Astrocyte (in vitro differentiated cells and primary cell): Measurements from ENCODE around the gene STARD8. TPM values are rescaled to one million over a fixed set of nuclear protein-coding genes. Genes with fewer than 3 reads are reported as not detected.

Experiments used
- DNase-seq: peaks from one replicate; pipeline ENCODE4 v3.0.0-alpha.2; 2010; ENCODE audit warnings: low read depth
- FAIRE-seq: peaks from 2 replicates; lab custom pipeline; 2011; peaks lifted over from hg19 to GRCh38; lab: Jason Lieb, UNC
- H2AFZ ChIP-seq: 2 replicates; pipeline ENCODE4 v1.6.0; 2012; ENCODE audit warnings: low read depth, low read length, inconsistent platforms
- H3K27ac ChIP-seq: 2 replicates; pipeline ENCODE4 v1.5.1; 2011; ENCODE audit warnings: low read depth, low read length, inconsistent platforms
- H3K27me3 ChIP-seq: 2 replicates; pipeline ENCODE4 v1.6.0; 2011; ENCODE audit warnings: low read length, inconsistent platforms; ENCODE audit not compliant: insufficient read depth
- H3K36me3 ChIP-seq: 2 replicates; pipeline ENCODE4 v1.5.1; 2011; ENCODE audit warnings: low read length, inconsistent platforms; ENCODE audit not compliant: insufficient read depth
- H3K4me1 ChIP-seq: 2 replicates; pipeline ENCODE4 v1.5.1; 2011; ENCODE audit warnings: low read length, inconsistent platforms; ENCODE audit not compliant: insufficient read depth
- H3K4me2 ChIP-seq: 2 replicates; pipeline ENCODE4 v1.6.0; 2012; ENCODE audit warnings: low read length, inconsistent platforms
- H3K4me3 ChIP-seq: 2 replicates; pipeline ENCODE4 v1.5.1; 2011; ENCODE audit warnings: low read depth, mild to moderate bottlenecking, low read length, inconsistent platforms; ENCODE audit not compliant: insufficient read depth
- H3K79me2 ChIP-seq: 2 replicates; pipeline ENCODE4 v1.6.0; 2012; ENCODE audit warnings: mild to moderate bottlenecking, low read length, inconsistent platforms; ENCODE audit not compliant: insufficient read depth
- H3K9ac ChIP-seq: 2 replicates; pipeline ENCODE4 v1.6.0; 2012; ENCODE audit warnings: mild to moderate bottlenecking, low read length, inconsistent platforms
- H3K9me3 ChIP-seq: 2 replicates; pipeline ENCODE4 v1.5.1; 2012; ENCODE audit warnings: low read depth, mild to moderate bottlenecking, low read length, inconsistent platforms; ENCODE audit not compliant: insufficient read depth
- H4K20me1 ChIP-seq: 2 replicates; pipeline ENCODE4 v1.6.0; 2012; ENCODE audit warnings: low read length, inconsistent platforms; ENCODE audit not compliant: insufficient read depth
- H3K27ac Mint-ChIP-seq: one replicate; pipeline ENCODE4 v1.8.0; 2021; ENCODE audit warnings: mild to moderate bottlenecking, mixed read lengths; ENCODE audit not compliant: unreplicated experiment
- H3K27me3 Mint-ChIP-seq: one replicate; pipeline ENCODE4 v1.8.0; 2021; ENCODE audit warnings: low read depth, mixed read lengths; ENCODE audit not compliant: unreplicated experiment
- H3K36me3 Mint-ChIP-seq: one replicate; pipeline ENCODE4 v1.8.0; 2021; ENCODE audit warnings: low read depth, mixed read lengths; ENCODE audit not compliant: unreplicated experiment
- H3K4me1 Mint-ChIP-seq: one replicate; pipeline ENCODE4 v1.8.0; 2021; ENCODE audit warnings: low read depth, mixed read lengths; ENCODE audit not compliant: unreplicated experiment
- H3K4me3 Mint-ChIP-seq: one replicate; pipeline ENCODE4 v1.8.0; 2021; ENCODE audit warnings: mild to moderate bottlenecking, moderate library complexity, mixed read lengths; ENCODE audit not compliant: unreplicated experiment
- H3K9me3 Mint-ChIP-seq: one replicate; pipeline ENCODE4 v1.8.0; 2021; ENCODE audit warnings: mild to moderate bottlenecking, mixed read lengths; ENCODE audit not compliant: unreplicated experiment
- EZH2 ChIP-seq: IDR thresholded peaks from 2 replicates; pipeline ENCODE4 v1.6.1; 2012; ENCODE audit warnings: mild to moderate bottlenecking, low read length, inconsistent platforms; ENCODE audit not compliant: insufficient read depth
- total RNA-seq: library from RNA; stranded (reverse); gene quantifications from 2 replicates; pipeline ENCODE4 v1.2.1, GENCODE V29; 2021
- TF ChIP-seq, protein P1 (sequence below): IDR thresholded peaks from 2 replicates; pipeline ENCODE4 v1.5.1; 2011; ENCODE audit warnings: low read depth, mild to moderate bottlenecking, inconsistent platforms, low read length, moderate library complexity; ENCODE audit not compliant: insufficient read depth

Gene STARD8
- total RNA-seq, 1 donor from 2014 or later, result 1.3 TPM

GRCh38 chrX:68697465-68698125, 50.1 kb downstream of the STARD8 start:
- TF ChIP-seq, protein P1, sequence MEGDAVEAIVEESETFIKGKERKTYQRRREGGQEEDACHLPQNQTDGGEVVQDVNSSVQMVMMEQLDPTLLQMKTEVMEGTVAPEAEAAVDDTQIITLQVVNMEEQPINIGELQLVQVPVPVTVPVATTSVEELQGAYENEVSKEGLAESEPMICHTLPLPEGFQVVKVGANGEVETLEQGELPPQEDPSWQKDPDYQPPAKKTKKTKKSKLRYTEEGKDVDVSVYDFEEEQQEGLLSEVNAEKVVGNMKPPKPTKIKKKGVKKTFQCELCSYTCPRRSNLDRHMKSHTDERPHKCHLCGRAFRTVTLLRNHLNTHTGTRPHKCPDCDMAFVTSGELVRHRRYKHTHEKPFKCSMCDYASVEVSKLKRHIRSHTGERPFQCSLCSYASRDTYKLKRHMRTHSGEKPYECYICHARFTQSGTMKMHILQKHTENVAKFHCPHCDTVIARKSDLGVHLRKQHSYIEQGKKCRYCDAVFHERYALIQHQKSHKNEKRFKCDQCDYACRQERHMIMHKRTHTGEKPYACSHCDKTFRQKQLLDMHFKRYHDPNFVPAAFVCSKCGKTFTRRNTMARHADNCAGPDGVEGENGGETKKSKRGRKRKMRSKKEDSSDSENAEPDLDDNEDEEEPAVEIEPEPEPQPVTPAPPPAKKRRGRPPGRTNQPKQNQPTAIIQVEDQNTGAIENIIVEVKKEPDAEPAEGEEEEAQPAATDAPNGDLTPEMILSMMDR, result no peak
- TF ChIP-seq EZH2, result no peak
- no peaks in the 10 kb centered on the region for H4K20me1 ChIP-seq
- Mint-ChIP-seq H3K4me1 (peaks cover 5% of the 10 kb centered on the region), H3K27ac (no peak overlapping the region), H3K36me3 (peaks cover 2% of the 10 kb centered on the region), H3K4me3 (no peak overlapping the region), H3K9me3 (no peaks in the 10 kb centered on the region), H3K27me3 (no peaks in the 10 kb centered on the region)
- DNase-seq, result no peak
- no peak overlapping the region for H2AFZ ChIP-seq
- no peaks in the 10 kb centered on the region for H3K36me3 ChIP-seq
- H3K27ac ChIP-seq, result no peak overlapping the region
- H3K27me3 ChIP-seq, result no peaks in the 10 kb centered on the region
- no peaks in the 10 kb centered on the region for H3K79me2 ChIP-seq
- H3K9me3 ChIP-seq, result no peaks in the 10 kb centered on the region
- H3K4me1 ChIP-seq, result peaks cover 11% of the 10 kb centered on the region
- no peak overlapping the region for H3K4me2 ChIP-seq
- no peak overlapping the region for H3K9ac ChIP-seq
- H3K4me3 ChIP-seq, result no peak overlapping the region
- no peak for FAIRE-seq

GRCh38 chrX:68698942-68699341, 51.5 kb downstream of the STARD8 start:
- Histone ChIP-seq H2AFZ (no peak overlapping the region), H3K4me1 (peaks cover 8% of the 10 kb centered on the region), H3K4me3 (no peak overlapping the region), H3K9ac (no peak overlapping the region), H3K27me3 (no peaks in the 10 kb centered on the region), H3K27ac (no peak overlapping the region), H3K79me2 (no peaks in the 10 kb centered on the region), H4K20me1 (no peaks in the 10 kb centered on the region), H3K36me3 (no peaks in the 10 kb centered on the region), H3K9me3 (no peaks in the 10 kb centered on the region), H3K4me2 (no peak overlapping the region)
- Mint-ChIP-seq H3K9me3 (peaks cover 2% of the 10 kb centered on the region), H3K4me1 (peaks cover 5% of the 10 kb centered on the region), H3K4me3 (no peak overlapping the region), H3K27me3 (no peaks in the 10 kb centered on the region), H3K27ac (no peak overlapping the region), H3K36me3 (peaks cover 2% of the 10 kb centered on the region)
- TF ChIP-seq, protein P1, result no peak
- TF ChIP-seq EZH2, result no peak
- no peak for DNase-seq
- peak; percentile 73 for FAIRE-seq
